Lung (tissue), 12 donors: Measurements from ENCODE around the gene TRIM56. TPM values are rescaled to one million over a fixed set of nuclear protein-coding genes. Genes with fewer than 3 reads are reported as not detected.

Experiments
- ATAC-seq: fragments of 200-7000 bp; cut with Tn5 transposase; one replicate; pipeline ENCODE4 v1.9.1; 2020; ENCODE audit warnings: moderate number of reproducible peaks; ENCODE audit not compliant: insufficient read depth, low FRiP score
- DNase-seq, 3 donors: peaks; one replicate each; pipeline ENCODE4 v3.0.0-alpha.2; 2013 to 2017
- H3K27ac ChIP-seq, 2 donors: one replicate each; pipeline ENCODE4 v1.5.1; 2013; ENCODE audit warnings: mild to moderate bottlenecking in 2 of 2, moderate library complexity in 2 of 2, control low read depth in 1 of 2, inconsistent platforms in 1 of 2, low read depth in 1 of 2, low read length in 1 of 2
- H3K27me3 ChIP-seq, 3 donors: one replicate each; pipeline ENCODE4 v1.5.1; 2013; ENCODE audit warnings: low read length in 2 of 3; ENCODE audit not compliant: control insufficient read depth in 3 of 3, insufficient read depth in 3 of 3
- H3K36me3 ChIP-seq, 4 donors: one replicate each; pipeline ENCODE4 v1.5.1; 2013; ENCODE audit warnings: low read length in 4 of 4, mild to moderate bottlenecking in 1 of 4, moderate library complexity in 1 of 4; ENCODE audit not compliant: control insufficient read depth in 4 of 4, insufficient read depth in 4 of 4
- H3K4me1 ChIP-seq, 5 donors: one replicate each; pipeline ENCODE4 v1.5.1; 2013; ENCODE audit warnings: low read length in 5 of 5, mild to moderate bottlenecking in 2 of 5, moderate library complexity in 1 of 5; ENCODE audit not compliant: control insufficient read depth in 5 of 5, insufficient read depth in 5 of 5
- H3K4me3 ChIP-seq: one replicate; pipeline ENCODE4 v1.5.1; 2013; ENCODE audit warnings: mild to moderate bottlenecking, control low read depth, moderate library complexity
- H3K9ac ChIP-seq, 2 donors: one replicate each; pipeline ENCODE4 v1.5.1; 2013; ENCODE audit warnings: low read length in 2 of 2, control low read depth in 1 of 2; ENCODE audit not compliant: insufficient read depth in 1 of 2
- H3K9me3 ChIP-seq, 4 donors: one replicate each; pipeline ENCODE4 v1.5.1; 2013; ENCODE audit warnings: low read length in 3 of 4, mild to moderate bottlenecking in 1 of 4, moderate library complexity in 1 of 4; ENCODE audit not compliant: control insufficient read depth in 4 of 4, insufficient read depth in 3 of 4
- WGBS, 2 donors: extraction: QIAGEN DNeasy Blood & Tissue Kit; methylation state at CpG; one replicate each; pipeline ENCODE4 v1.1.7; 2013; 5-methylcytosine and 5-hydroxymethylcytosine counted together
- polyA plus RNA-seq, 2 donors: library from polyadenylated mRNA; stranded (reverse); fragments of 200-250 nt; gene quantifications; one replicate each; pipeline ENCODE4 v1.2.1, GENCODE V29; 2013
- total RNA-seq, 2 donors: library from RNA; depleted of rRNA in 1 of 2; stranded (reverse); fragments of >200 nt in 1 of 2; gene quantifications; one replicate each; pipeline ENCODE4 v1.2.1, GENCODE V29; 2014 to 2021
- TF ChIP-seq, protein P1 (sequence below): IDR thresholded peaks from 2 replicates; pipeline ENCODE4 v1.5.1; 2012; ENCODE audit warnings: mild to moderate bottlenecking; ENCODE audit errors: control extremely low read depth, extremely low read depth
- donor health status: control.
- donor health status: control.
- donor health status: Bipolar disorder and iron deficiency.
- donor health status: healthy.
- donor health status: DM: yes; HTN: yes; CAD: no.

The TRIM56 gene
- total and polyA plus RNA-seq, 4 donors: 14.4 to 56.6 (median 24.1) TPM

DNA sequence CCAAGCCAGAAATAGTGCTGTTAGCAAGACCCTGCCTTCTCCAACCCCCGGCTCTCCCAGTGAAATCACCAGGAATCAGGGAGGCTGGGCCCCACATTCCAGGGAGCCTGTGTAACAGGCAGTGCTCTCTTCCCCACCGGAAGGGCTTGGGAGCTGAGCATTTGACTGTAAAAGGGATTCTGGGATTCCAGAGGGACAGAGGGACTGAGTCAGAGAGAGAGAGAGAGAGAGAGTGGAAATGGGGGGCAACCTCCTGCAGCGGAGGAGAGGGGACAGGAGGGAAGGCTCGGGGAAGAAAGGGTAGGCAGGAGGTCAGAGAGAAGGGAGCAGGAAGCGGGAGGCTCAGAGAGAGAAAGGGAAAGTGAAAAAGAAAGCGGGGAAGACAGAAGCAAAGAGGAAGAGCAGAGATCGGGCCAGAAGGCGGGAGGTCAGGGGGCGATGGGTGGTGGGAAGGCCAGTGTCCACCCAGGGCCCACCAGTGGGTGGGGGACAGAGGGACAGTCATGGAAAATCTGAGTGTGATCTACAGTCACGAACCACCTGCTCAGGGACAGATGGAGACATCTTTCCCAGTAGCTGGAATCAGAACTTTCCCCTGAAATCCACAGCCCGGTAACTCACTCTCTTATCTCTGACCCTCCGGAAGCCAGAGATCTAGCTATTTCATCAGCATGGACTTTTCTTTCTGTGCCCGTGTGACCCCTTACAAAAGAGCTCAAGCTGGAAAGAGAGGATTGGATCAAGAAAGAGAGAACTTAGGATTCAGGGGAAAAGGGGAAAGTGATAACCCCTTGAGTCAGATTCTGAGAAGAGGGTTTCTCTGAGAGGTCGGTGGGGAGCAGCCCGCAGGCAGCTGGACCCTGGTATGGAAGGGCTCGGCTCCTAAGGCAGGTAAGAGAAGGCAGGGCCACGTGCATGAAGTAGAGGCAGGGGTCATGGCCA lies 37.0 kb downstream of the TRIM56 start:
- no peaks in the 10 kb centered on the region for H3K27me3 ChIP-seq
- 27 to 29% methylated on average over 17 of the region's 17 CpGs for WGBS, 2 donors
- no peaks in the 10 kb centered on the region for H3K9me3 ChIP-seq
- peak; percentile 75 for ATAC-seq
- DNase-seq: peak; percentile 86 to 92 (median 88)
- no peak overlapping the region for H3K4me3 ChIP-seq
- TF ChIP-seq, protein P1, sequence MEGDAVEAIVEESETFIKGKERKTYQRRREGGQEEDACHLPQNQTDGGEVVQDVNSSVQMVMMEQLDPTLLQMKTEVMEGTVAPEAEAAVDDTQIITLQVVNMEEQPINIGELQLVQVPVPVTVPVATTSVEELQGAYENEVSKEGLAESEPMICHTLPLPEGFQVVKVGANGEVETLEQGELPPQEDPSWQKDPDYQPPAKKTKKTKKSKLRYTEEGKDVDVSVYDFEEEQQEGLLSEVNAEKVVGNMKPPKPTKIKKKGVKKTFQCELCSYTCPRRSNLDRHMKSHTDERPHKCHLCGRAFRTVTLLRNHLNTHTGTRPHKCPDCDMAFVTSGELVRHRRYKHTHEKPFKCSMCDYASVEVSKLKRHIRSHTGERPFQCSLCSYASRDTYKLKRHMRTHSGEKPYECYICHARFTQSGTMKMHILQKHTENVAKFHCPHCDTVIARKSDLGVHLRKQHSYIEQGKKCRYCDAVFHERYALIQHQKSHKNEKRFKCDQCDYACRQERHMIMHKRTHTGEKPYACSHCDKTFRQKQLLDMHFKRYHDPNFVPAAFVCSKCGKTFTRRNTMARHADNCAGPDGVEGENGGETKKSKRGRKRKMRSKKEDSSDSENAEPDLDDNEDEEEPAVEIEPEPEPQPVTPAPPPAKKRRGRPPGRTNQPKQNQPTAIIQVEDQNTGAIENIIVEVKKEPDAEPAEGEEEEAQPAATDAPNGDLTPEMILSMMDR: no peak
- H3K36me3 ChIP-seq: no peaks in the 10 kb centered on the region
- peak overlapping the region; percentile 76 to 92 for H3K27ac ChIP-seq
- peaks cover 9 to 33% (median 14%) of the 10 kb centered on the region in 5 donors for H3K4me1 ChIP-seq
- H3K9ac ChIP-seq: peak overlapping the region in 1 of 2 donors; percentile 39

DNA sequence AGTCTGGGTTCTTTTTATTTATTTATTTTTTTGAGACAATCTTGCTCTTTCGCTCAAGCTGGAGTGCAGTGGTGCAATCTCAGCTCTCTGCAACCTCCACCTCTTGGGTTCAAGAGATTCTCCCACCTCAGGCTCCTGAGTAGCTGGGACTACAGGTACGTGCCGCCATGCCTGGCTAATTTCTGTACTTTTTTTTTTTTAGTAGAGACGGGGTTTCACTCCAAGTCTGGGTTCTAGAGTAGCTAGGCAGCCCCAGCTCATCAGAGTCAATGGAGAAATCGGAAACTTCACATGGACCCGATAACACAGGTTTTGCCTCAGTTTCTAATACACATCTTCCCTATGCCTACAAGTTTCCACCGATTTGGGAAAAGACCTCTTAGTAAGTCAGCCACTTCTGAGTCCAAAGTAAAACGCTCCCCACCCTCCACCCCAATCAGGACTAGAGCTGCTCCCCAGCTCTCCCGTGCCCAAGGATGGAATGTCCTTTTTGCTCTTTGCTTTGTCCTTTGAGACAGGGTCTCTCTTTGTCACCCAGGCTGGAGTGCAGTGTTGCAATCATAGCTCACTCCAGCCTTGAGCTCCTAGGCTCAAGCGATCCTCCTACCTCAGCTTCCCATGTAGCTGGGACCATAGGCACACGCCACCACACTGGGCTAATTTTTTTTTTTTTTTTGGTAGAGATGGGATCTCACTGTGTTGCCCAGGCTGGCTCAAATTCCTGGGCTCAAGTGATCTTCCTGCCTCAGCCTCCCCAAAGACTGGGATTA lies 37.8 kb downstream of the TRIM56 start:
- 91 to 92% methylated on average over 11 of the region's 11 CpGs for WGBS, 2 donors
- DNase-seq (no peak), ATAC-seq (no peak)
- no peaks in the 10 kb centered on the region for H3K9me3 ChIP-seq
- no peaks in the 10 kb centered on the region for H3K36me3 ChIP-seq
- peak overlapping the region; percentile 76 to 92 for H3K27ac ChIP-seq
- H3K4me3 ChIP-seq: no peak overlapping the region
- H3K27me3 ChIP-seq: no peaks in the 10 kb centered on the region
- peaks cover 9 to 33% (median 20%) of the 10 kb centered on the region in 5 donors for H3K4me1 ChIP-seq
- H3K9ac ChIP-seq: no peak overlapping the region
- TF ChIP-seq, protein P1: no peak

DNA sequence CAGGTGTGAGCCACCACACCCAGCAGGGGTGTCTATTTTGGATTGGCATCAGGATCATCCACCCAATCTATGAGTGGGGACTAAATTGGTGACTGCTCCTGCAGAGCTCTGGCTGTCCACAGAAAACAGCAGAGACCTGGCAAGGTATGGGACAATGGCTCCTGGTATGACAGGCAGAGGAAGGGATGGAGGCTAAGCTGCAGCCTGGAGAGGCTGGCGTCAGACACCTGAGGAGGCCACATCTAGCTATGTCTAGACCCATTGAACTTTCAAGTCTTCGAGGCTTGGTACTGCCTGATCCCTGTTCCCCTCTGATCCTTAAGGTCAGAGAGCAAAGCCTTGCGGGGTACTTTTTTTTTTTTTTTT lies 38.4 kb downstream of the TRIM56 start:
- Histone ChIP-seq H3K27me3 (no peaks in the 10 kb centered on the region), H3K9me3 (no peaks in the 10 kb centered on the region), H3K9ac (no peak overlapping the region), H3K4me1 (peaks cover 9 to 31% (median 20%) of the 10 kb centered on the region in 5 donors), H3K4me3 (no peak overlapping the region), H3K36me3 (peaks cover 0 to 3% (median 0%) of the 10 kb centered on the region in 4 donors), H3K27ac (peak overlapping the region; percentile 76 to 92)
- no peak for DNase-seq
- TF ChIP-seq, protein P1: no peak
- 92 to 93% methylated on average over 2 to 3 of the region's 3 CpGs for WGBS, 2 donors
- ATAC-seq: no peak
